Measurements from ENCODE around the gene UFD1.
"Not testable (repeated sequence)": the region's sequence is repeated elsewhere in the genome, so short reads cannot be mapped to it uniquely, and the experiment has no call there.

The UFD1 gene

GRCh38 chr22:19447330-19448075 lies 31.5 kb downstream of the UFD1 start, which contains the start of gene C22orf39:
TSS of gene C22orf39 (minus strand) at chr22:19447711. CDS start at chr22:19447688, 23 bp downstream.
- peak; percentile 91 for FAIRE-seq

DNA sequence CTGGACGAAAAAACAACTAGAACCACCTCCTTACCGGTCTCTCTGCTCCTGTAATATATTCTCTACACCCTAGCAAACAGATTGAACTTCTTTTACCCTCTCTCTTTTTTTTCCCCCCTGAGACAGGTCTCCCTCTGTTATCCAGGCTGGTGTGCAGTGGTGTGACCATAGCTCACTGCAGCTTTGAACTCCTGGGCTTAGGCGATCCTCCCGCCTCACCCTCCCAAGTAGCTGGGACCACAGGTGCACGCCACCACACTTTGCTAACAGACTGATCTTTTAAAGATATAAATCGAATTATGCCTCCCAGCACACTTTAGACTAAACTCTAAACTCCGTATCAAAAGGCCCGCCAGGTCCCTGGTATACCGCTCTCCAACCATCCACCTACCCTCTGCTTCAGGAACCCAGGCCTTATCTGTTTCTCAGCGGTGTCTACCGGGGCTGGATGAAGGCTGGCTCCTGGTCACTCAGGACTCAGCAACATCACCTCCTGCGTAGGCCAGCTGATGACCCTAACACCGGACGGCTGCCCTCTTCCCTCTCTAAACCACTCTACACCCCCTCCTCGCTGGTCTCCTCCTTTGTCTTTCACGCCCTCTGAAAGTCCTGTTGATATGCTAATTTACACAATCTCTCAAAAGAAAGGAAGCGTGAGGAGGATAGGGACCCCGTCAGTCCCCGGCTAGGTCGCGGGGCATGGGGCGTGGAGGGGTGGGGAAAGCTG lies 32.2 kb downstream of the UFD1 start:
- no peak for FAIRE-seq

- not testable (repeated sequence) for FAIRE-seq
These were observed 33.6 kb downstream of the UFD1 start for GRCh38 chr22:19445279-19445982.

- no peak for FAIRE-seq
These were observed 35.3 kb downstream of the UFD1 start for GRCh38 chr22:19443544-19444211.

GRCh38 chr22:19442166-19442565 lies 36.8 kb downstream of the UFD1 start:
- no peak for FAIRE-seq

DNA sequence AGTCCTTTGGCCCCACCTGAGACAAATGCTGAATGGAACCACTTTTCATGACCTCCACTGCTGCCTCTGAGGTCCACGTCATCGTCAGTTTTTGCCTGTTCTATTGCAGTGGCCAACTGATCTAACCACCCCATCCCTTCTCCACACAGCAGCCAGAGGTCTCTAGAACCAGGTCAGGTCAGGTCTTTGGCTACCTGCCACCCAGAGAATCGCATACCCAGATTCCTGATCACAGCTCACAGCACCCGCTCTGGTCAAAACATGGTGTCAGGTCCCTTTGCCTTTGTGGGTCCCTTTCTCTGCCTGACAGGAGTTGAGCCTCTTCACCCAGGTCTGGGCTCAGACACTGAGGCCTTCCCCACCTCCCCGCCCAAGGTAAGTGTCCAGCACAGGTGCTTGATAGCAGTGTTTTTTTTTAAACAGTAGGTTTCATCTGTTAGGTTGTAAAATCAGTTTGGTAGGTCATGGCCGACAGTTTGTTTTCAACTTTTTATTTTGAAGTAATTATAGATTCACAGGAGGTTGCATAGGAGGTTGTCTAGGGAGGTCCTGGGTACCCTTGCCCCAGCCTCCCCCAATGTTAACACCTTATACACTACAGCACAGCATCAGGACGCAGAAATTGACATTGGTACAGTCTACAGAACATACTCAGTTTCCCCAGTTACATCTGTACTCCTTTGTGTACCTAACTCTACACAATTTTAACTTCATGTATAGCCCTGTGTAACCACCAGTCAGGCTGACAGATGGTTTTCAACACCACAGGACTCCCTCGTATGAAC lies 38.4 kb downstream of the UFD1 start:
- FAIRE-seq, result no peak

GRCh38 chr22:19438298-19438697 lies 40.7 kb downstream of the UFD1 start:
- FAIRE-seq, result no peak

GRCh38 chr22:19436444-19437161 lies 42.4 kb downstream of the UFD1 start:
- FAIRE-seq, result not testable (repeated sequence)

GRCh38 chr22:19434829-19435580 lies 44.0 kb downstream of the UFD1 start:
- no peak for FAIRE-seq

DNA sequence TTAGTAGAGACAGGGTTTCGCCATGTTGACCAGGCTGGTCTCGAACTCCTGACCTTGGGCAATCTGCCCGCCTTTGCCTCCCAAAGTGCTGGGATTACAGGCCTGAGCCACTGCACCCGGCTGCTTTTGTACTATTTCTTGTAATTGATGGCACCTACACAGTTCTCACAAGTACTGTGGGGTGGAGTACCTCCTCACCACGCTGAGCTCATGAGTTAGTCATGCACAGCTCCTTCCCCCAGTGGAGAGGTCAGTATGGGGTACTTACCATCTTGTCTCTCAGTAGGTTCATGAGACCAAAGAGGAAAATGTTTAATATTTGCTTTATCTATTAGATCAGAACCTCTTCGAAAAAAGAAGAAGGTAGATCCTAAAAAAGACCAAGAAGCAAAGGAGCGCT lies 44.6 kb downstream of the UFD1 start:
- FAIRE-seq, result no peak

DNA sequence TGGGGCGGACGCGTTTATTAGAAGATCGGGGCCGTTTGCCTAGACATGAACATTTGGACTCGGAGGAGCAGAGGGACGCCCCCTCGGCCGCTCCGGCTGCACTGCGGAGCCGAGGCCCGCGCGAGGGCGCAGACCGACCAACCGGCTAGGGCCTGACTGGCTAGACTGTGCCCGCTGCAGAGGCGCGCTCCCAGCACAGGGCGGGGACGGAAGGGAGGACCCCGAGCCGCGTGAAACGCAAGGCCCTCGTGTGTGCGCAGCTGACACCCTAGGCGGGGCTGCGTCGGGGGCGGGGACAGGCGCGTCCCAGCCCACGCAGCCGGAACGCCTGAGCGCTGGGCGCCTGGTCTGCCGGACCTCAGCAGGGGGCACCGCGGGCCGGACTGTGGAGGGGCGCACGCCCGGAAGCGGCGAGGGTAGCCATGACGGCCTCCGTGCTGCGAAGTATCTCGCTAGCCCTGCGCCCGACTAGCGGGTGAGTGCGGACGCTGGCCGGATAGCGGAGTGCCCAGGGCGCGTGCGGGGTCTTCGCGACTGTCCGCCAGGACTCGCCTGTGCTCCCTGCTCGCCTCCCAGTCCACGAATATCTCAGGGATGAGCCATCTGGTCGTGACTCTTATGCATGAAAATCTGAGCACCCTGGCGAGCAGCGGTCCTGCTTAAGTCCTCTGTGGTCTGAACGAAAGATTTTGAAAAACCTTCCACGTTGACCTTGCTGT lies 46.7 kb downstream of the UFD1 start, which contains the start of gene MRPL40:
TSS of gene MRPL40 (plus strand) at position 413 of the 719 bp plus-strand sequence. CDS start at position 423, 10 bp downstream.
- FAIRE-seq, result peak; percentile 33

- no peak for FAIRE-seq
These were observed 47.3 kb downstream of the UFD1 start, which contains the start of gene HIRA for GRCh38 chr22:19431649-19432132. TSS of gene HIRA (minus strand) at chr22:19431733. CDS start at chr22:19431476, 257 bp downstream.

- FAIRE-seq, result no peak
These were observed 48.0 kb downstream of the UFD1 start for GRCh38 chr22:19430890-19431541.

- FAIRE-seq, result no peak
These were observed 48.8 kb downstream of the UFD1 start for GRCh38 chr22:19429950-19430889.

- FAIRE-seq, result no peak
These were observed 54.9 kb downstream of the UFD1 start for GRCh38 chr22:19424186-19424500.

DNA sequence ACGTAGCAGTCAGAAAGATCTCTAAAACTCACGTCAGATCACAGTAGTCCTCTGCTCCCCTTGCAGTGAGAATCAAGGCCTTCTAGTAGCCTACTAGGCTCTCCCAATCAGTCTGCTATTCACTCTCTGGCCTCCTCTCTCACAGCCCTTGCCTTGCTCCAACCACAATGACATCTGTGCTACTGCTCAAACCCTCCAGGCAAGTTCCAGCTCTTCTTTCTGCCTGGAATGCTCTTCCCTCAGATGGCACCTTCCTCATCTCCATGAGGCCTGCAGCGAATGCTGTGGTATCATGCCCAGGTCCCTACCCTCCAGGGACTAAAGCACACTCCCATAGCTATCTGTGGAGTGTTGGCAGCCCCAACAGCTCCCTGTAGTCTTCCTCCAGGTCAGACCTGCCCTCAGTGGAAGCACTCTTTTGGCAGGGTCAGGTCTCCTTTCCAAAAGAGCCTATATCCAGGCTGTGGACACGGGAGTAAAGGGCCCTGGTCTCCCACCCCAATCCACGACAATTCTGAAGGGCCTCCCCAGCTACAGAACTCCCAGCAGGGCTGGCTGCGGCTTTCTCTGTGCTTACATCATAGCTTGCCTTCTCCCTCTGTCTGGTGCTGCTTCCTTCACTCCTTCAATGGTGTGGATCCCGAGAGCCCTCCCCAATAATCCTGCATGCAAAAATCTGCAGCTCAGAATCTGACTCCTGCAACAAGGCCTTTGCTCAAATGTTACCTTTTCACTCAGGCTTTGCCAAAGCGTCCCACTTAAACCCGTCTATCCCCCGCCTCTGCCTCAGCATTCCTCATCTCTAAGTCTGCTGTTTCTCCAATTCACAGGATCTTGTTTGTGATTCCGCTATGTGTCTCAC lies 56.3 kb downstream of the UFD1 start:
- FAIRE-seq, result no peak

- FAIRE-seq, result no peak
These were observed 58.7 kb downstream of the UFD1 start for GRCh38 chr22:19420321-19420720.

All from G401.6 (cell line).